ENCODE results near the gene CGB3.

Gene CGB3

GRCh38 chr19:48991873-48992580 is 32.1 kb downstream of the CGB3 start:
- no peak for TF ChIP-seq GABPA (IDR thresholded peaks at IDR 0.05; ENCODE audit: low read depth)
- no peak for TF ChIP-seq CTCF (IDR thresholded peaks at IDR 0.05; ENCODE audit: insufficient read depth, low read length)
- no peak for TF ChIP-seq POLR2AphosphoS5 (IDR thresholded peaks at IDR 0.05; ENCODE audit: low read depth)
- peak; percentile 8; the same call in 1 of the 2 replicates for TF ChIP-seq SPI1 (IDR thresholded peaks at IDR 0.05; ENCODE audit: borderline replicate concordance, low read depth)
- TF ChIP-seq REST (IDR thresholded peaks at IDR 0.05; ENCODE audit: insufficient replicate concordance, low read depth) = no peak
- Histone ChIP-seq H3K27me3 (ENCODE audit: insufficient read depth, poor library complexity, severe bottlenecking) (no peaks in the 10 kb centered on the region), H3K27ac (replicated peaks) (peak overlapping the region; percentile 88), H3K4me3 (replicated peaks; ENCODE audit: insufficient read depth, low read length) (peak overlapping the region; percentile 82)
- DNase-seq (ENCODE audit: low read depth in 1 of 2, low spot score in 1 of 2) = peak in 1 of 2 experiments; percentile 51

GRCh38 chr19:48991011-48991609 is 33.0 kb downstream of the CGB3 start:
- no peak for DNase-seq (ENCODE audit: low read depth in 1 of 2, low spot score in 1 of 2)
- Histone ChIP-seq H3K4me3 (replicated peaks; ENCODE audit: insufficient read depth, low read length) (no peak overlapping the region; the same call in 1 of the 2 replicates), H3K27ac (replicated peaks) (peak overlapping the region; percentile 88; the same call in 1 of the 2 replicates), H3K27me3 (ENCODE audit: insufficient read depth, poor library complexity, severe bottlenecking) (no peaks in the 10 kb centered on the region)
- no peak for TF ChIP-seq CTCF (IDR thresholded peaks at IDR 0.05; ENCODE audit: insufficient read depth, low read length)
- no peak for TF ChIP-seq GABPA (IDR thresholded peaks at IDR 0.05; ENCODE audit: low read depth)
- no peak for TF ChIP-seq REST (IDR thresholded peaks at IDR 0.05; ENCODE audit: insufficient replicate concordance, low read depth)
- no peak for TF ChIP-seq POLR2AphosphoS5 (IDR thresholded peaks at IDR 0.05; ENCODE audit: low read depth)
- no peak for TF ChIP-seq SPI1 (IDR thresholded peaks at IDR 0.05; ENCODE audit: borderline replicate concordance, low read depth)

GRCh38 chr19:48990400-48990799 is 33.7 kb downstream of the CGB3 start:
- no peak for DNase-seq (ENCODE audit: low read depth in 1 of 2, low spot score in 1 of 2)
- no peak overlapping the region for H3K4me3 ChIP-seq (replicated peaks; ENCODE audit: insufficient read depth, low read length)
- no peak for TF ChIP-seq SPI1 (IDR thresholded peaks at IDR 0.05; ENCODE audit: borderline replicate concordance, low read depth)
- TF ChIP-seq GABPA (IDR thresholded peaks at IDR 0.05; ENCODE audit: low read depth) = no peak
- no peak for TF ChIP-seq CTCF (IDR thresholded peaks at IDR 0.05; ENCODE audit: insufficient read depth, low read length)
- no peaks in the 10 kb centered on the region for H3K27me3 ChIP-seq (ENCODE audit: insufficient read depth, poor library complexity, severe bottlenecking)
- H3K27ac ChIP-seq (replicated peaks) = no peak overlapping the region
